Cardiac fibroblast (primary cell): Measurements from ENCODE around the gene VNN1.

Experiments
- DNase-seq, 2 donors: peaks; one replicate each; pipeline versions ENCODE4 v3.0.0 to v3.0.0-alpha.2; 2010; ENCODE audit warnings: low read depth in 2 of 2
- H3K4me3 ChIP-seq, 2 donors: replicated peaks in 1 of 2; 1 replicate in 1 of 2; 2 replicates in 1 of 2; pipeline ENCODE4 v1.5.1; 2011; ENCODE audit warnings: low read depth in 2 of 2, low read length in 2 of 2, mild to moderate bottlenecking in 2 of 2, moderate library complexity in 1 of 2
- CTCF ChIP-seq: IDR thresholded peaks from one replicate; pipeline ENCODE4 v1.5.1; 2011; ENCODE audit warnings: low read depth, mild to moderate bottlenecking, low read length, inconsistent platforms

The VNN1 gene

GRCh38 chr6:132713352-132714134 is at the start of gene VNN1:
Gene VNN1 (minus strand): TSS chr6:132714055. CDS start chr6:132714035, 20 bp downstream.
- no peak within 1 kb of the TSS for H3K4me3 ChIP-seq
- no peak for TF ChIP-seq CTCF
- peak in 1 of 2 donors; percentile 18 for DNase-seq

GRCh38 chr6:132763269-132763668 is 49.4 kb upstream of the VNN1 start:
- H3K4me3 ChIP-seq: no peak overlapping the region
- no peak for DNase-seq
- TF ChIP-seq CTCF: no peak

- no peak for TF ChIP-seq CTCF
- H3K4me3 ChIP-seq: no peak overlapping the region
- DNase-seq: no peak
Observed at GRCh38 chr6:132760256-132760655, 46.4 kb upstream of the VNN1 start.

GRCh38 chr6:132758689-132759088 is 44.8 kb upstream of the VNN1 start:
- no peak for DNase-seq
- H3K4me3 ChIP-seq: no peak overlapping the region
- TF ChIP-seq CTCF: no peak

- DNase-seq: peak in 1 of 2 donors; percentile 11
- TF ChIP-seq CTCF: no peak
- no peak overlapping the region for H3K4me3 ChIP-seq
Observed at GRCh38 chr6:132752255-132752654, 38.4 kb upstream of the VNN1 start.

- no peak for DNase-seq
- no peak for TF ChIP-seq CTCF
- no peak overlapping the region for H3K4me3 ChIP-seq
Observed at GRCh38 chr6:132751828-132752227, 38.0 kb upstream of the VNN1 start.
